ENCODE measurements around the gene ING3.

- no peak for TF ChIP-seq CTCF (IDR thresholded peaks at IDR 0.05)
- no peak for TF ChIP-seq POLR2A (IDR thresholded peaks at IDR 0.05)
- TF ChIP-seq POLR2AphosphoS5 (IDR thresholded peaks at IDR 0.05), result no peak
- no peak for TF ChIP-seq EP300 (IDR thresholded peaks at IDR 0.05; ENCODE audit: low read depth)
Observed at GRCh38 chr7:120915314-120916105, 35.1 kb upstream of the ING3 start.
